H1 (cell line): ENCODE results near the gene CSNK2A3. TPM values are rescaled to one million over a fixed set of nuclear protein-coding genes. Genes with fewer than 3 reads are reported as not detected.

Source experiments
- CTCF ChIA-PET: fragments of 300-600 bp; sonication (Branson Sonifier 250); formaldehyde crosslinking; loops from one replicate; lab custom pipeline; 2021; ENCODE audit not compliant: partially characterized antibody; lab: Charles Lee
- POLR2A ChIA-PET: fragments of 300-600 bp; sonication (Branson Sonifier 250); formaldehyde crosslinking; loops from one replicate; lab custom pipeline; 2021; ENCODE audit warnings: inconsistent platforms; ENCODE audit not compliant: partially characterized antibody; lab: Charles Lee
- DNase-seq, 2 experiments: peaks; one replicate each; pipeline versions ENCODE4 v3.0.0 to v3.0.0-alpha.2; 2010 to 2022; ENCODE audit warnings: low spot score in 2 of 2, low read depth in 1 of 2, mixed read lengths in 1 of 2
- FAIRE-seq: peaks from 2 replicates; lab custom pipeline; 2011; peaks lifted over from hg19 to GRCh38; lab: Jason Lieb, UNC
- H2AFZ ChIP-seq: 2 replicates; pipeline ENCODE4 v1.8.1; 2012; ENCODE audit warnings: low read length, inconsistent platforms
- H2AK5ac ChIP-seq: 2 replicates; pipeline ENCODE4 v1.6.1; 2013; ENCODE audit warnings: low read depth, low read length
- H2BK120ac ChIP-seq: replicated peaks from 2 replicates; pipeline ENCODE3; 2013; ENCODE audit warnings: low read depth, low read length, inconsistent platforms
- H2BK12ac ChIP-seq: 2 replicates; pipeline ENCODE4 v1.6.1; 2013; ENCODE audit warnings: low read depth, low read length
- H2BK15ac ChIP-seq: 2 replicates; pipeline ENCODE4 v1.6.1; 2013; ENCODE audit warnings: low read length
- H2BK20ac ChIP-seq: 2 replicates; pipeline ENCODE4 v1.6.1; 2013; ENCODE audit warnings: low read length
- H2BK5ac ChIP-seq: 2 replicates; pipeline ENCODE4 v1.6.1; 2013; ENCODE audit warnings: low read depth, low read length
- H3K14ac ChIP-seq: 2 replicates; pipeline ENCODE4 v1.6.1; 2013; ENCODE audit warnings: inconsistent platforms; ENCODE audit not compliant: insufficient read length
- H3K18ac ChIP-seq: 2 replicates; pipeline ENCODE4 v1.6.1; 2013; ENCODE audit warnings: low read length; ENCODE audit errors: extremely low read depth
- H3K23ac ChIP-seq: 2 replicates; pipeline ENCODE4 v1.6.1; 2013; ENCODE audit warnings: inconsistent platforms; ENCODE audit not compliant: insufficient read length
- H3K23me2 ChIP-seq: 2 replicates; pipeline ENCODE4 v1.6.1; 2013; ENCODE audit warnings: low read depth, low read length
- H3K27ac ChIP-seq: 2 replicates; pipeline ENCODE4 v1.6.1; 2011; ENCODE audit warnings: low read depth, low read length, inconsistent platforms
- H3K27me3 ChIP-seq, 4 experiments: replicated peaks in 1 of 4; 1 replicate in 1 of 4; 2 replicates in 3 of 4; pipeline versions ENCODE4 v1.6.1 to v1.8.1; 2011 to 2013; ENCODE audit warnings: low read length in 3 of 4, mild to moderate bottlenecking in 3 of 4, inconsistent platforms in 2 of 4, mixed read lengths in 2 of 4, moderate library complexity in 1 of 4; ENCODE audit not compliant: control insufficient read depth in 3 of 4, insufficient read depth in 3 of 4; ENCODE audit errors: extremely low read depth in 1 of 4
- H3K36me3 ChIP-seq, 4 experiments: 2 replicates each; pipeline versions ENCODE4 v1.6.1 to v1.8.1; 2011 to 2013; ENCODE audit warnings: mild to moderate bottlenecking in 4 of 4, low read length in 3 of 4, moderate library complexity in 2 of 4, control low read depth in 1 of 4, inconsistent platforms in 1 of 4; ENCODE audit not compliant: insufficient read depth in 4 of 4, control insufficient read depth in 2 of 4
- H3K4ac ChIP-seq: replicated peaks from 2 replicates; pipeline ENCODE3; 2013; ENCODE audit warnings: low read length, low read depth, mixed read lengths, inconsistent platforms; ENCODE audit not compliant: insufficient read length
- H3K4me1 ChIP-seq, 4 experiments: replicated peaks in 1 of 4; 1 replicate in 1 of 4; 2 replicates in 3 of 4; pipeline versions ENCODE4 v1.6.1 to v1.8.1; 2011 to 2013; ENCODE audit warnings: low read length in 3 of 4, inconsistent platforms in 2 of 4, mixed read lengths in 1 of 4; ENCODE audit not compliant: insufficient read depth in 4 of 4, control insufficient read depth in 3 of 4
- H3K4me2 ChIP-seq, 2 experiments: 2 replicates each; pipeline versions ENCODE4 v1.6.1 to v1.8.1; 2011 to 2013; ENCODE audit warnings: low read depth in 2 of 2, low read length in 2 of 2, control low read depth in 1 of 2, inconsistent platforms in 1 of 2, mild to moderate bottlenecking in 1 of 2; ENCODE audit not compliant: insufficient read depth in 1 of 2
- H3K4me3 ChIP-seq, 4 experiments: fragments of 200-600, 300-600 bp in 1 of 4; sonication (generic), shearing (Covaris generic), sonication (Bioruptor Twin) in 1 of 4; 2 replicates each; pipeline versions ENCODE4 v1.5.1 to v1.8.1; 2011 to 2016; ENCODE audit warnings: low read length in 4 of 4, low read depth in 3 of 4, control low read depth in 2 of 4, inconsistent platforms in 2 of 4, mild to moderate bottlenecking in 2 of 4, mixed read lengths in 1 of 4, moderate library complexity in 1 of 4; ENCODE audit not compliant: insufficient read depth in 2 of 4; ENCODE audit errors: extremely low read depth in 1 of 4
- H3K56ac ChIP-seq: replicated peaks from 2 replicates; pipeline ENCODE3; 2013; ENCODE audit warnings: low read depth, mild to moderate bottlenecking, mixed read lengths, low read length, inconsistent platforms; ENCODE audit not compliant: insufficient read length
- H3K79me1 ChIP-seq: 2 replicates; pipeline ENCODE4 v1.6.1; 2013; ENCODE audit warnings: low read depth, low read length, control low read depth
- H3K79me2 ChIP-seq, 2 experiments: 2 replicates each; pipeline versions ENCODE4 v1.6.1 to v1.8.1; 2012 to 2013; ENCODE audit warnings: low read length in 2 of 2, mild to moderate bottlenecking in 2 of 2, inconsistent platforms in 1 of 2; ENCODE audit not compliant: insufficient read depth in 2 of 2, control insufficient read depth in 1 of 2
- H3K9ac ChIP-seq, 4 experiments: replicated peaks in 1 of 4; 1 replicate in 1 of 4; 2 replicates in 3 of 4; pipeline versions ENCODE4 v1.6.1 to v1.8.1; 2011 to 2013; ENCODE audit warnings: low read depth in 3 of 4, low read length in 3 of 4, control low read depth in 2 of 4, mild to moderate bottlenecking in 2 of 4, moderate library complexity in 2 of 4, inconsistent platforms in 1 of 4; ENCODE audit errors: extremely low read depth in 1 of 4
- H3K9me3 ChIP-seq, 2 experiments: 2 replicates each; pipeline versions ENCODE4 v1.6.1 to v1.8.1; 2012 to 2013; ENCODE audit warnings: mild to moderate bottlenecking in 2 of 2, moderate library complexity in 2 of 2, control low read depth in 1 of 2, inconsistent platforms in 1 of 2, low read depth in 1 of 2, low read length in 1 of 2, mixed read lengths in 1 of 2; ENCODE audit not compliant: insufficient read depth in 2 of 2
- H4K20me1 ChIP-seq, 2 experiments: replicated peaks in 1 of 2; 2 replicates each; pipeline versions ENCODE3 to v1.8.1; 2011 to 2013; ENCODE audit warnings: inconsistent platforms in 2 of 2, low read length in 2 of 2, mild to moderate bottlenecking in 1 of 2; ENCODE audit not compliant: insufficient read depth in 2 of 2, control insufficient read depth in 1 of 2
- H4K5ac ChIP-seq: 2 replicates; pipeline ENCODE4 v1.6.1; 2013; ENCODE audit warnings: low read length, low read depth, mixed read lengths, inconsistent platforms; ENCODE audit not compliant: insufficient read length
- H4K8ac ChIP-seq: 2 replicates; pipeline ENCODE4 v1.8.0; 2013; ENCODE audit warnings: mild to moderate bottlenecking, moderate library complexity, low read length, inconsistent platforms; ENCODE audit not compliant: insufficient read depth; ENCODE audit errors: extremely low read depth
- H4K91ac ChIP-seq: replicated peaks from 2 replicates; pipeline ENCODE3; 2013; ENCODE audit warnings: low read length, mixed read lengths, inconsistent platforms; ENCODE audit not compliant: insufficient read length
- CBX8 ChIP-seq: fragments of 300-800, 300-1000 bp; sonication (generic); IDR thresholded peaks from 2 replicates; pipeline ENCODE4 v1.7.1; 2016; ENCODE audit warnings: low read depth, low read length, borderline replicate concordance
- EGR1 ChIP-seq: IDR thresholded peaks from 2 replicates; pipeline ENCODE4 v1.6.1; 2011; ENCODE audit warnings: low read depth, low read length, borderline replicate concordance
- EP300 ChIP-seq, 2 experiments: IDR thresholded peaks; 1 replicate in 1 of 2; 2 replicates in 1 of 2; pipeline ENCODE4 v1.6.1; 2011 to 2012; ENCODE audit warnings: low read depth in 2 of 2, low read length in 2 of 2, mild to moderate bottlenecking in 2 of 2, borderline replicate concordance in 1 of 2, inconsistent platforms in 1 of 2, moderate library complexity in 1 of 2
- JUND ChIP-seq: IDR thresholded peaks from 2 replicates; pipeline ENCODE4 v1.6.1; 2011; ENCODE audit warnings: mild to moderate bottlenecking, improper control_type of control experiment, low read length
- MAFK ChIP-seq: IDR thresholded peaks from 2 replicates; pipeline ENCODE4 v1.6.1; 2012; ENCODE audit warnings: low read depth, mild to moderate bottlenecking, improper control_type of control experiment, low read length
- PHF8 ChIP-seq: fragments of 200-600 bp; sonication (generic); conservative IDR thresholded peaks from 2 replicates; pipeline ENCODE4 v1.7.1; 2012; ENCODE audit warnings: low read depth, mild to moderate bottlenecking, inconsistent platforms, low read length, moderate library complexity
- RBBP5 ChIP-seq: IDR thresholded peaks from 2 replicates; pipeline ENCODE4 v1.7.1; 2012; ENCODE audit warnings: low read depth, mild to moderate bottlenecking, inconsistent platforms, low read length, moderate library complexity, borderline replicate concordance
- SUZ12 ChIP-seq: fragments of 200-600 bp; sonication (generic); IDR thresholded peaks from 2 replicates; pipeline ENCODE4 v1.6.1; 2012; ENCODE audit warnings: mild to moderate bottlenecking, inconsistent platforms, low read length, moderate library complexity, mixed read lengths
- TAF1 ChIP-seq: IDR thresholded peaks from 2 replicates; pipeline ENCODE4 v1.6.1; 2011; ENCODE audit warnings: mild to moderate bottlenecking, low read depth, low read length
- TAF7 ChIP-seq: optimal IDR thresholded peaks from 2 replicates; pipeline ENCODE3; 2011; ENCODE audit warnings: low read depth, mild to moderate bottlenecking, inconsistent platforms, low read length, moderate library complexity, borderline replicate concordance
- WGBS, 2 experiments: shearing (Covaris generic) in 1 of 2; methylation state at CpG; one replicate each; pipeline versions ENCODE4 v1.1.6 to v1.1.7; 2013 to 2015; ENCODE audit warnings: low lambda C conversion rate in 2 of 2, mixed read lengths in 2 of 2, inconsistent platforms in 1 of 2, low coverage in 1 of 2, missing lambda C conversion rate in 1 of 2; ENCODE audit not compliant: insufficient replicate concordance in 2 of 2, insufficient coverage in 1 of 2, insufficient read length in 1 of 2; ENCODE audit errors: extremely low coverage in 1 of 2, missing lambda C conversion rate in 1 of 2; 5-methylcytosine and 5-hydroxymethylcytosine counted together
- polyA plus RNA-seq, 7 experiments: library from polyadenylated mRNA; depleted of rRNA in 3 of 7; stranded (reverse) in 5 of 7; unstranded in 2 of 7; fragments of >200 nt in 5 of 7; fragments of 200-250 nt in 2 of 7; gene quantifications; 1 replicate in 5 of 7; 2 replicates in 1 of 7; 4 replicates in 1 of 7; pipeline versions ENCODE4 v1.2.1 to v1.2.3, GENCODE V29; 2011 to 2013; ENCODE audit warnings: missing spikeins in 2 of 7, mixed read lengths in 2 of 7
- total RNA-seq: library from RNA; stranded (reverse); fragmentation: NEBNext Ultra II Directional; extraction: Animal tissue kit (Norgen Biotek cat#: 25700); gene quantifications from 2 replicates; pipeline ENCODE4 v1.2.1, GENCODE V29; 2021
- TF ChIP-seq, protein P1 (sequence below), 3 experiments: IDR thresholded peaks; 1 replicate in 2 of 3; 2 replicates in 1 of 3; pipeline versions ENCODE4 v1.5.1 to v1.6.1; 2011; ENCODE audit warnings: low read length in 3 of 3, mild to moderate bottlenecking in 3 of 3, inconsistent platforms in 2 of 3, low read depth in 1 of 3, moderate library complexity in 1 of 3; ENCODE audit not compliant: insufficient read depth in 1 of 3; ENCODE audit errors: control extremely low read depth in 1 of 3

CSNK2A3 gene
- total and polyA plus RNA-seq, 2 of the 8 experiments (the other 6 are each of a cell fraction or from before 2014, with no cell fraction given), result 0.69 to 1.0 TPM

DNA sequence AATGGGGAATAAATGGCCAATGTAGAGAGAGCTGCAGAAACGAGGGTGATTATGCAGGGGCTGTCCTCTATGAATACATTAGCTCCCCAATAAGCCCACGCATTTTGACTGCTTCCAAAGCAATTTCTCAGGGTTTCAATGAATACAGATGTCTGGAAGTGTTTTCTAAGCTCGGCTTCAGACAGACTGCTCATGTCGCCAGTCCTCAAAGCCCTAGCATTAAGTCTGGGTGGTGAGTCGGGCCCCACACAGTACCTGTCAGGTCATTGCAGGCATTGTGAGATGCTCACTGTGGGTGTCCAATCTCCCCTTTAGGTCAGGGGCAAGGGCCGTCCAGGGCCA, 17.9 kb upstream of the CSNK2A3 start:
- no peak overlapping the region for H3K14ac ChIP-seq
- no peaks in the 10 kb centered on the region for H3K79me1 ChIP-seq
- no peak overlapping the region for H4K5ac ChIP-seq
- no peak overlapping the region for H3K23ac ChIP-seq
- no peak overlapping the region for H4K91ac ChIP-seq
- POLR2A ChIA-PET, result interaction anchor here (0.6 to 0.8 kb wide), 2 partner anchors 12 to 66 kb away, joined by 3 to 6 read pairs; no protein-coding TSS in a partner anchor
- no peaks in the 10 kb centered on the region for H3K23me2 ChIP-seq
- H3K79me2 ChIP-seq, result no peaks in the 10 kb centered on the region
- no peak overlapping the region for H2AFZ ChIP-seq
- no peak overlapping the region for H2BK120ac ChIP-seq
- H2BK20ac ChIP-seq, result no peak overlapping the region
- no peak overlapping the region for H3K4ac ChIP-seq
- no peak overlapping the region for H2BK12ac ChIP-seq
- H3K9me3 ChIP-seq, result no peaks in the 10 kb centered on the region
- H4K20me1 ChIP-seq, result no peaks in the 10 kb centered on the region
- H2BK5ac ChIP-seq, result no peak overlapping the region
- no peak overlapping the region for H3K9ac ChIP-seq
- no peak overlapping the region for H3K18ac ChIP-seq
- WGBS, 2 experiments, result 89% methylated on average over 6 of the region's 6 CpGs; no CpG with 5 or more reads in 1 of the 2 experiments
- no peak overlapping the region for H3K4me2 ChIP-seq
- H4K8ac ChIP-seq, result no peak overlapping the region
- no peak overlapping the region for H2BK15ac ChIP-seq
- DNase-seq (no peak), FAIRE-seq (no peak)
- H3K56ac ChIP-seq, result no peak overlapping the region
- TF ChIP-seq MAFK (no peak), EP300 (IDR thresholded peaks at IDR 0.05; ENCODE audit: borderline replicate concordance in 1 of 2, low read depth in 2 of 2, low read length in 2 of 2) (no peak), PHF8 (no peak), TAF1 (no peak), SUZ12 (no peak), JUND (no peak), TAF7 (no peak), EGR1 (no peak), RBBP5 (no peak), CBX8 (no peak)
- TF ChIP-seq, protein P1, sequence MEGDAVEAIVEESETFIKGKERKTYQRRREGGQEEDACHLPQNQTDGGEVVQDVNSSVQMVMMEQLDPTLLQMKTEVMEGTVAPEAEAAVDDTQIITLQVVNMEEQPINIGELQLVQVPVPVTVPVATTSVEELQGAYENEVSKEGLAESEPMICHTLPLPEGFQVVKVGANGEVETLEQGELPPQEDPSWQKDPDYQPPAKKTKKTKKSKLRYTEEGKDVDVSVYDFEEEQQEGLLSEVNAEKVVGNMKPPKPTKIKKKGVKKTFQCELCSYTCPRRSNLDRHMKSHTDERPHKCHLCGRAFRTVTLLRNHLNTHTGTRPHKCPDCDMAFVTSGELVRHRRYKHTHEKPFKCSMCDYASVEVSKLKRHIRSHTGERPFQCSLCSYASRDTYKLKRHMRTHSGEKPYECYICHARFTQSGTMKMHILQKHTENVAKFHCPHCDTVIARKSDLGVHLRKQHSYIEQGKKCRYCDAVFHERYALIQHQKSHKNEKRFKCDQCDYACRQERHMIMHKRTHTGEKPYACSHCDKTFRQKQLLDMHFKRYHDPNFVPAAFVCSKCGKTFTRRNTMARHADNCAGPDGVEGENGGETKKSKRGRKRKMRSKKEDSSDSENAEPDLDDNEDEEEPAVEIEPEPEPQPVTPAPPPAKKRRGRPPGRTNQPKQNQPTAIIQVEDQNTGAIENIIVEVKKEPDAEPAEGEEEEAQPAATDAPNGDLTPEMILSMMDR (IDR thresholded peaks at IDR 0.05; ENCODE audit: control extremely low read depth in 1 of 3, insufficient read depth in 1 of 3, low read depth in 1 of 3, low read length in 3 of 3), result no peak
- H3K36me3 ChIP-seq, result no peaks in the 10 kb centered on the region
- no peak overlapping the region for H3K4me3 ChIP-seq
- no peak overlapping the region for H3K27ac ChIP-seq
- H2AK5ac ChIP-seq, result 0 out of 2 replicates have a peak overlapping the region, but pooled peaks have one; percentile 11
- 0 out of 7 replicates have a peak, but pooled peaks cover 0 to 5% (median 0%) of the 10 kb centered on the region in 4 experiments for H3K27me3 ChIP-seq
- H3K4me1 ChIP-seq, result peaks cover 0 to 2% (median 0%) of the 10 kb centered on the region in 4 experiments; a peak in 2 of 7 replicates
- CTCF ChIA-PET, result interaction anchor here (0.9 to 1.4 kb wide), 3 partner anchors 12 to 186 kb away, joined by 3 read pairs; no protein-coding TSS in a partner anchor
